Measurements from ENCODE around the gene WHAMM.

DNA sequence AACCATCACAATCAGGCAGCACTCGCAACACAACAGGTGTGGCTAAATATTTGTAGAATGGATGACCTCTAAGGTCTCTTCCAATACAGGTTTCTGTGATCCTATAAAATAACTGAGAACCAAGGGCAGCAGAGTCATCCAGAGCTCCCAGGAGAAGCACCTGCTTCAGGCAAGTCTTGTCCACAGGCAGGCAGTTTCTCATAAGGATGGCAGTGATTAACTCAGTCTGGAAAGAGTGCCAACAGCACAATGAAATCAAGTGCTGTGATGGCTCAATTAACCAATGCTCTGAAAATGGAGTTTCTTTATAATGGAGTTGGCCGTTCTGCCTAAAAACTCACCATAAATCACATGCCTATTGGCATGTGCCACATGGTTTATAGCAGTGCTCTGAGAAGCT is 72.3 kb downstream of the WHAMM start:
- TF ChIP-seq MEIS1 (CRISPR knock-in tag; IDR thresholded peaks at IDR 0.05; ENCODE audit: borderline replicate concordance) (no peak), ZNF521 (tag by site-specific recombination; IDR thresholded peaks at IDR 0.05) (no peak), ZSCAN30 (tag by site-specific recombination; IDR thresholded peaks at IDR 0.05) (no peak), MZF1 (tag by site-specific recombination; IDR thresholded peaks at IDR 0.05; ENCODE audit: borderline replicate concordance) (no peak), ZNF768 (tag by site-specific recombination; IDR thresholded peaks at IDR 0.05) (no peak), TRIM28 (IDR thresholded peaks at IDR 0.05; ENCODE audit: borderline replicate concordance, low read length) (no peak), ZBTB21 (tag by site-specific recombination; IDR thresholded peaks at IDR 0.05) (no peak), ZNF423 (tag by site-specific recombination; IDR thresholded peaks at IDR 0.05) (no peak), ZBTB8A (tag by site-specific recombination; IDR thresholded peaks at IDR 0.05) (no peak), ZBTB1 (tag by site-specific recombination; IDR thresholded peaks at IDR 0.05) (no peak)
- TF ChIP-seq, protein P1, sequence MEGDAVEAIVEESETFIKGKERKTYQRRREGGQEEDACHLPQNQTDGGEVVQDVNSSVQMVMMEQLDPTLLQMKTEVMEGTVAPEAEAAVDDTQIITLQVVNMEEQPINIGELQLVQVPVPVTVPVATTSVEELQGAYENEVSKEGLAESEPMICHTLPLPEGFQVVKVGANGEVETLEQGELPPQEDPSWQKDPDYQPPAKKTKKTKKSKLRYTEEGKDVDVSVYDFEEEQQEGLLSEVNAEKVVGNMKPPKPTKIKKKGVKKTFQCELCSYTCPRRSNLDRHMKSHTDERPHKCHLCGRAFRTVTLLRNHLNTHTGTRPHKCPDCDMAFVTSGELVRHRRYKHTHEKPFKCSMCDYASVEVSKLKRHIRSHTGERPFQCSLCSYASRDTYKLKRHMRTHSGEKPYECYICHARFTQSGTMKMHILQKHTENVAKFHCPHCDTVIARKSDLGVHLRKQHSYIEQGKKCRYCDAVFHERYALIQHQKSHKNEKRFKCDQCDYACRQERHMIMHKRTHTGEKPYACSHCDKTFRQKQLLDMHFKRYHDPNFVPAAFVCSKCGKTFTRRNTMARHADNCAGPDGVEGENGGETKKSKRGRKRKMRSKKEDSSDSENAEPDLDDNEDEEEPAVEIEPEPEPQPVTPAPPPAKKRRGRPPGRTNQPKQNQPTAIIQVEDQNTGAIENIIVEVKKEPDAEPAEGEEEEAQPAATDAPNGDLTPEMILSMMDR (tag by site-specific recombination; IDR thresholded peaks at IDR 0.05), result no peak
- TF ChIP-seq, protein P2, sequence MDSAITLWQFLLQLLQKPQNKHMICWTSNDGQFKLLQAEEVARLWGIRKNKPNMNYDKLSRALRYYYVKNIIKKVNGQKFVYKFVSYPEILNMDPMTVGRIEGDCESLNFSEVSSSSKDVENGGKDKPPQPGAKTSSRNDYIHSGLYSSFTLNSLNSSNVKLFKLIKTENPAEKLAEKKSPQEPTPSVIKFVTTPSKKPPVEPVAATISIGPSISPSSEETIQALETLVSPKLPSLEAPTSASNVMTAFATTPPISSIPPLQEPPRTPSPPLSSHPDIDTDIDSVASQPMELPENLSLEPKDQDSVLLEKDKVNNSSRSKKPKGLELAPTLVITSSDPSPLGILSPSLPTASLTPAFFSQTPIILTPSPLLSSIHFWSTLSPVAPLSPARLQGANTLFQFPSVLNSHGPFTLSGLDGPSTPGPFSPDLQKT (IDR thresholded peaks at IDR 0.05; ENCODE audit: borderline replicate concordance, low read depth, low read length), result no peak

Data from HEK293 (cell line).